ENCODE measurements around the gene DXO.
A peak's percentile ranks its signal among the peaks of the same experiment; 100 is the strongest.
"Not testable (repeated sequence)": the region's sequence is repeated elsewhere in the genome, so short reads cannot be mapped to it uniquely, and the experiment has no call there.

DXO gene

GRCh38 chr6:31958741-31959739 lies 12.9 kb downstream of the DXO start, which contains the start of the genes NELFE and SKIC2:
Gene NELFE (minus strand): TSS chr6:31958971. CDS start chr6:31958446, 525 bp downstream.
Gene SKIC2 (plus strand): TSS chr6:31959175. CDS start chr6:31959193, 18 bp downstream.
- peak; percentile 98 for DNase-seq (ENCODE audit: low spot score)

GRCh38 chr6:31958412-31958740 lies 13.6 kb downstream of the DXO start:
- DNase-seq (ENCODE audit: low spot score) = no peak

GRCh38 chr6:31956796-31957195 lies 15.1 kb downstream of the DXO start:
- no peak for DNase-seq (ENCODE audit: low spot score)

GRCh38 chr6:31954511-31954910 lies 17.4 kb downstream of the DXO start:
- DNase-seq (ENCODE audit: low spot score) = no peak

- no peak for DNase-seq (ENCODE audit: low spot score)
Observed at GRCh38 chr6:31952890-31953289, 19.0 kb downstream of the DXO start.

- peak; percentile 47 for DNase-seq (ENCODE audit: low spot score)
Observed at GRCh38 chr6:31952140-31952805, 19.7 kb downstream of the DXO start.

- DNase-seq (ENCODE audit: low spot score) = no peak
Observed at GRCh38 chr6:31949926-31950548, 21.9 kb downstream of the DXO start.

GRCh38 chr6:31948753-31949413 lies 23.1 kb downstream of the DXO start:
- peak; percentile 12 for DNase-seq (ENCODE audit: low spot score)

- DNase-seq (ENCODE audit: low spot score) = no peak
Observed at GRCh38 chr6:31948306-31948705, 23.6 kb downstream of the DXO start.

- DNase-seq (ENCODE audit: low spot score) = no peak
Observed at GRCh38 chr6:31947864-31948263, 24.1 kb downstream of the DXO start.

- no peak for DNase-seq (ENCODE audit: low spot score)
Observed at GRCh38 chr6:31947070-31947675, 24.8 kb downstream of the DXO start.

- DNase-seq (ENCODE audit: low spot score) = no peak
Observed at GRCh38 chr6:31946370-31946885, 25.5 kb downstream of the DXO start.

GRCh38 chr6:31945507-31946369 lies 26.2 kb downstream of the DXO start, which contains the start of gene CFB:
Gene CFB (plus strand): TSS chr6:31946095. CDS start chr6:31946222, 127 bp downstream.
- DNase-seq (ENCODE audit: low spot score) = no peak

GRCh38 chr6:31945154-31945506 lies 26.8 kb downstream of the DXO start:
- DNase-seq (ENCODE audit: low spot score) = no peak

- no peak for DNase-seq (ENCODE audit: low spot score)
Observed at GRCh38 chr6:31943742-31944141, 28.2 kb downstream of the DXO start.

GRCh38 chr6:31940256-31940664 lies 31.7 kb downstream of the DXO start:
- no peak for DNase-seq (ENCODE audit: low spot score)

GRCh38 chr6:31935823-31936222 lies 36.1 kb downstream of the DXO start:
- no peak for DNase-seq (ENCODE audit: low spot score)

- no peak for DNase-seq (ENCODE audit: low spot score)
Observed at GRCh38 chr6:31935021-31935420, 36.9 kb downstream of the DXO start.

GRCh38 chr6:31933537-31933936 lies 38.4 kb downstream of the DXO start:
- no peak for DNase-seq (ENCODE audit: low spot score)

GRCh38 chr6:31932137-31932536 lies 39.8 kb downstream of the DXO start:
- DNase-seq (ENCODE audit: low spot score) = not testable (repeated sequence)

All from hematopoietic multipotent progenitor cell treated with erythropoietin and hydrocortisone succinate and interleukin-3 and kit ligand, for 15 days (in vitro differentiated cells).